Nephron (organoid): ENCODE results near the gene RFTN1.

Experiments used
- H3K27ac Mint-ChIP-seq, 3 experiments: 2 replicates each; pipeline ENCODE4 v1.8.0; 2020; ENCODE audit warnings: mixed read lengths in 3 of 3, mild to moderate bottlenecking in 2 of 3, moderate library complexity in 1 of 3
- H3K27me3 Mint-ChIP-seq: 2 replicates; pipeline ENCODE4 v1.8.0; 2021; ENCODE audit warnings: low read depth, mild to moderate bottlenecking, moderate library complexity, mixed read lengths
- H3K36me3 Mint-ChIP-seq: 2 replicates; pipeline ENCODE4 v1.8.0; 2020; ENCODE audit warnings: low read depth, mixed read lengths
- H3K4me1 Mint-ChIP-seq: 2 replicates; pipeline ENCODE4 v1.8.0; 2020; ENCODE audit warnings: mixed read lengths
- H3K4me3 Mint-ChIP-seq, 3 experiments: 2 replicates each; pipeline ENCODE4 v1.8.0; 2020; ENCODE audit warnings: mild to moderate bottlenecking in 3 of 3, mixed read lengths in 3 of 3, moderate library complexity in 2 of 3
- H3K9me3 Mint-ChIP-seq: 2 replicates; pipeline ENCODE4 v1.8.0; 2020; ENCODE audit warnings: mixed read lengths
- TF ChIP-seq, protein P1 (sequence below), 3 experiments: fragments of 200-600 bp; sonication (generic); IDR thresholded peaks; one replicate each; pipeline ENCODE4 v1.5.0; 2021; ENCODE audit warnings: antibody characterized with exemption in 3 of 3; ENCODE audit not compliant: unreplicated experiment in 3 of 3

Gene RFTN1

GRCh38 chr3:16444344-16444743 lies 69.2 kb downstream of the RFTN1 start:
- no peaks in the 10 kb centered on the region for H3K9me3 Mint-ChIP-seq
- no peaks in the 10 kb centered on the region for H3K36me3 Mint-ChIP-seq
- H3K27ac Mint-ChIP-seq, result peak overlapping the region in 1 of 3 experiments; percentile 4
- H3K4me1 Mint-ChIP-seq, result peaks cover 26% of the 10 kb centered on the region
- no peaks in the 10 kb centered on the region for H3K27me3 Mint-ChIP-seq
- H3K4me3 Mint-ChIP-seq, result no peak overlapping the region
- TF ChIP-seq, protein P1, sequence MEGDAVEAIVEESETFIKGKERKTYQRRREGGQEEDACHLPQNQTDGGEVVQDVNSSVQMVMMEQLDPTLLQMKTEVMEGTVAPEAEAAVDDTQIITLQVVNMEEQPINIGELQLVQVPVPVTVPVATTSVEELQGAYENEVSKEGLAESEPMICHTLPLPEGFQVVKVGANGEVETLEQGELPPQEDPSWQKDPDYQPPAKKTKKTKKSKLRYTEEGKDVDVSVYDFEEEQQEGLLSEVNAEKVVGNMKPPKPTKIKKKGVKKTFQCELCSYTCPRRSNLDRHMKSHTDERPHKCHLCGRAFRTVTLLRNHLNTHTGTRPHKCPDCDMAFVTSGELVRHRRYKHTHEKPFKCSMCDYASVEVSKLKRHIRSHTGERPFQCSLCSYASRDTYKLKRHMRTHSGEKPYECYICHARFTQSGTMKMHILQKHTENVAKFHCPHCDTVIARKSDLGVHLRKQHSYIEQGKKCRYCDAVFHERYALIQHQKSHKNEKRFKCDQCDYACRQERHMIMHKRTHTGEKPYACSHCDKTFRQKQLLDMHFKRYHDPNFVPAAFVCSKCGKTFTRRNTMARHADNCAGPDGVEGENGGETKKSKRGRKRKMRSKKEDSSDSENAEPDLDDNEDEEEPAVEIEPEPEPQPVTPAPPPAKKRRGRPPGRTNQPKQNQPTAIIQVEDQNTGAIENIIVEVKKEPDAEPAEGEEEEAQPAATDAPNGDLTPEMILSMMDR (IDR thresholded peaks at IDR 0.05; ENCODE audit: unreplicated experiment in 3 of 3), result no peak

GRCh38 chr3:16442730-16443129 lies 70.8 kb downstream of the RFTN1 start:
- Mint-ChIP-seq H3K9me3 (no peaks in the 10 kb centered on the region), H3K27me3 (no peaks in the 10 kb centered on the region), H3K36me3 (no peaks in the 10 kb centered on the region), H3K27ac (no peak overlapping the region), H3K4me3 (no peak overlapping the region), H3K4me1 (peaks cover 16% of the 10 kb centered on the region)
- TF ChIP-seq, protein P1 (IDR thresholded peaks at IDR 0.05; ENCODE audit: unreplicated experiment in 3 of 3), result no peak

GRCh38 chr3:16441371-16441875 lies 72.1 kb downstream of the RFTN1 start:
- H3K27me3 Mint-ChIP-seq, result no peaks in the 10 kb centered on the region
- no peaks in the 10 kb centered on the region for H3K9me3 Mint-ChIP-seq
- peaks cover 10% of the 10 kb centered on the region for H3K4me1 Mint-ChIP-seq
- H3K36me3 Mint-ChIP-seq, result no peaks in the 10 kb centered on the region
- no peak overlapping the region for H3K4me3 Mint-ChIP-seq
- TF ChIP-seq, protein P1 (IDR thresholded peaks at IDR 0.05; ENCODE audit: unreplicated experiment in 3 of 3), result no peak
- H3K27ac Mint-ChIP-seq, result peak overlapping the region in 2 of 3 experiments; percentile 26 to 59

DNA sequence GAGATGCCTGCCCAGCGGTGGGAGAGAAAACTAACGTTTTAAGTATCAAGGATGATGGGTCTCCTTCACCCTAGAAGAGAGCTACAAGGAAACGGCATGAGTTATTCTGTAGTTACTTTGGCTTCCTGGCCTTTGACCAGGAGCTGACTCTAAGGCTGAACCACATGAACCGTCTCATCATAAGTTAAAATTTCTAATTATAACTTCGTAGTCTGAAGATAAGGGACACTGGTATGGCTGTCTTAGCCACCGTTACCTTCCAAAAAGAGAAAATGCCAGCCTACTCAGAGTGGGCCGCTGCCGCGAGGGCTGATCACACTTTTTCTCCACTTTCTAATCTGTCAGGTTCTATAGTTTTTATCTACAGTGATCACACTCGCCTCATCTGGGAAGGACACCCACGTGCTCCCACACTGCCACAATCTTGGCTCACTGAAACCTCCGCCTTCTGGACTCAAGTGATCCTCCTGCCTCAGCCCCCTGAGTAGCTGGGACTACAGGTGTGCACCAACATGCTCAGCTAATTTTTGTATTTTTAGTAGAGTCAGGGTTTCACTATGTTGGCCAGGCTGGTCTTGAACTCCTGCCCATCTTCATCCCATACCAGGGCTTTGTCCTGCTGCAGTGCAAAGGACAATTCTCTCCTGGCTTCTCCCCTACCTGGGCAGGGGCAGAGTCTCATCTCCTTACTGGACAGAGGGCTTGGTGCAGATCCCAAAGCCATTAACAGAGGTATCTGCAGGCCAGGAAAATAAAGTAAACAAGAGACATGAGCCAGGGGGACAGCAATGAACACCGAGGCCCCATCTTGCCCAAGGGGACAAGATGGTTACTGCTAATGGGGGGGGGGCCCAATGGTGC lies 73.4 kb downstream of the RFTN1 start:
- Mint-ChIP-seq H3K4me1 (peaks cover 10% of the 10 kb centered on the region), H3K36me3 (no peaks in the 10 kb centered on the region), H3K27me3 (no peaks in the 10 kb centered on the region), H3K4me3 (no peak overlapping the region), H3K27ac (no peak overlapping the region), H3K9me3 (no peaks in the 10 kb centered on the region)
- TF ChIP-seq, protein P1 (IDR thresholded peaks at IDR 0.05; ENCODE audit: unreplicated experiment in 3 of 3), result no peak

DNA sequence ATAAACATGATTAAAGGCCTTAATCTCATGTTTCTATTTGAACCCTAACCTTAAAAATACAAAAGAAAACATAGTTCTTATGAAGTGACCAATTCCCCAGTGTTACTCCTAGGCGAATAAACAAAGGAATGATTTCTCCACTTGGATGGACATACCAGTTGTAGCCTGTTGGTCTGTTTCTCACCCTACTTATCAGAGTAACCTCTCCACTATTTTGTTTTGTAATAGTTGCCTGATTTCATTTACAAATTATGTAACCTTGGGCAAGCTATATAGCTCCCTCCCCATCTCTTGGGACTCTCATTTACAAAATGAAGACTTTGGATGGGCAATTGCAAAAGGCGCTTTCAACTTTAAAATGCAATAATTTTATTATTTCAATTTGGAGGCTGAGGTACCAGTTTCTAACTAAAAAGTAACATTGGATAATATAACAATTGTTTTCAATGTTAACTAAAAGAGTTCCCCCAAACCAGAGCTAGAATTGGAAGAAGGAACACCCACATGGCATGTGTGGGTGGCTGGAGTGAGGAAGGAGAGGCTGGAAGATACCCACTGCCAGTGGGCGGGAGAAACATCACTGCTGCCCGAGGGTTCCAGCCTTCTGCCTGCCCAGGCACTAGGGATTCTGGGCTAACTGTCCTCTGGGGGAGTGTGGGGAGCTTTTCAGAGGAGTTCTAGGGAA lies 74.2 kb downstream of the RFTN1 start:
- Mint-ChIP-seq H3K36me3 (no peaks in the 10 kb centered on the region), H3K9me3 (no peaks in the 10 kb centered on the region), H3K27me3 (no peaks in the 10 kb centered on the region), H3K4me1 (peaks cover 10% of the 10 kb centered on the region), H3K4me3 (no peak overlapping the region), H3K27ac (no peak overlapping the region)
- TF ChIP-seq, protein P1 (IDR thresholded peaks at IDR 0.05; ENCODE audit: unreplicated experiment in 3 of 3), result no peak
